Panc1 (cell line): ENCODE data around the gene GJA3. TPM values are rescaled to one million over a fixed set of nuclear protein-coding genes. Genes with fewer than 3 reads are reported as not detected.

ENCODE experiments used
- ATAC-seq: fragments of 200-7000 bp; cut with Tn5 transposase; 2 replicates; pipeline ENCODE4 v1.9.1; 2020; ENCODE audit warnings: mild to moderate bottlenecking, moderate library complexity
- BruUV-seq: library from RNA; stranded (reverse); fragments of 400-500 nt; replicated peaks from 2 replicates; lab custom pipeline; 2021; lab: Mats Ljungman, UMichigan
- CTCF ChIA-PET: fragments of 300-600 bp; sonication (Branson Sonifier 250); formaldehyde crosslinking; loops from one replicate; lab custom pipeline; 2022; ENCODE audit warnings: antibody characterized with exemption; lab: Charles Lee
- POLR2A ChIA-PET: fragments of 300-600 bp; sonication (Branson Sonifier 250); formaldehyde crosslinking; loops from one replicate; lab custom pipeline; 2022; ENCODE audit warnings: antibody characterized with exemption; lab: Charles Lee
- DNase-seq: peaks from one replicate; pipeline ENCODE4 v3.0.0-alpha.2; 2010; ENCODE audit warnings: low read depth, low spot score
- H3K27ac ChIP-seq: 2 replicates; pipeline ENCODE4 v1.5.1; 2011; ENCODE audit warnings: mild to moderate bottlenecking, low read length, inconsistent platforms
- H3K27me3 ChIP-seq: fragments of 200-500 bp; sonication (Bioruptor generic); 2 replicates; pipeline ENCODE4 v1.6.0; 2014; ENCODE audit warnings: low read length, inconsistent platforms; ENCODE audit not compliant: control insufficient read depth, insufficient read depth
- H3K36me3 ChIP-seq: fragments of 200-500 bp; sonication (Bioruptor generic); 2 replicates; pipeline ENCODE4 v1.5.1; 2014; ENCODE audit warnings: inconsistent platforms, mild to moderate bottlenecking, low read length, moderate library complexity; ENCODE audit not compliant: control insufficient read depth, insufficient read depth
- H3K4me1 ChIP-seq: 2 replicates; pipeline ENCODE4 v1.5.1; 2011; ENCODE audit warnings: inconsistent platforms, mild to moderate bottlenecking, low read length, moderate library complexity; ENCODE audit not compliant: control insufficient read depth, insufficient read depth
- H3K4me3 ChIP-seq, 2 experiments: 2 replicates each; pipeline ENCODE4 v1.5.1; 2011 to 2012; ENCODE audit warnings: low read depth in 2 of 2, low read length in 2 of 2, mild to moderate bottlenecking in 2 of 2, inconsistent platforms in 1 of 2, moderate library complexity in 1 of 2
- H3K9me3 ChIP-seq: fragments of 200-500 bp; sonication (Bioruptor generic); 2 replicates; pipeline ENCODE4 v1.5.1; 2014; ENCODE audit warnings: low read depth, mild to moderate bottlenecking, inconsistent platforms, low read length, moderate library complexity; ENCODE audit not compliant: control insufficient read depth, insufficient read depth
- CTCF ChIP-seq: fragments of 450-650 bp; IDR thresholded peaks from 2 replicates; pipeline ENCODE4 v1.5.1; 2017; ENCODE audit warnings: mild to moderate bottlenecking
- POLR2AphosphoS5 ChIP-seq: IDR thresholded peaks from 2 replicates; pipeline ENCODE4 v1.6.1; 2012; ENCODE audit warnings: mild to moderate bottlenecking, low read depth, low read length, moderate library complexity
- REST ChIP-seq, 2 experiments: IDR thresholded peaks; 2 replicates each; pipeline ENCODE4 v1.6.1; 2011 to 2012; ENCODE audit warnings: low read depth in 2 of 2, control low read depth in 1 of 2, low read length in 1 of 2, mild to moderate bottlenecking in 1 of 2, moderate library complexity in 1 of 2; ENCODE audit not compliant: insufficient read depth in 1 of 2
- SIN3A ChIP-seq: IDR thresholded peaks from 2 replicates; pipeline ENCODE4 v1.6.1; 2012; ENCODE audit warnings: low read depth, mild to moderate bottlenecking, low read length, moderate library complexity, borderline replicate concordance; ENCODE audit not compliant: insufficient read depth
- TCF7L2 ChIP-seq: IDR thresholded peaks from 2 replicates; pipeline ENCODE4 v1.6.1; 2011; ENCODE audit warnings: mild to moderate bottlenecking, low read depth, low read length, inconsistent platforms
- in situ Hi-C: cut with HindIII; loops from 2 replicates; pipeline ENCODE4 v1.10.0; 2016; ENCODE audit warnings: low sequenced_read_pairs, low pct_unique_long_range_greater_than_20kb
- intact Hi-C: fragments of 100-400 bp; cut with micrococcal nuclease; formaldehyde crosslinking; loops from one replicate; pipeline ENCODE4 v1.10.0; 2022; ENCODE audit not compliant: unreplicated experiment
- total RNA-seq: library from RNA; stranded (reverse); gene quantifications from one replicate; pipeline ENCODE4 v1.2.1, GENCODE V29; 2021; ENCODE audit not compliant: unreplicated experiment

GJA3 gene
- total RNA-seq, 1 experiment from 2014 or later, result 11.6 TPM

- Histone ChIP-seq H3K27ac (peak overlapping the region; percentile 39; the same call in 1 of the 2 replicates), H3K9me3 (no peaks in the 10 kb centered on the region), H3K4me1 (no peaks in the 10 kb centered on the region; the same call in 1 of the 2 replicates), H3K36me3 (no peaks in the 10 kb centered on the region; the same call in 1 of the 2 replicates), H3K27me3 (no peaks in the 10 kb centered on the region; the same call in 1 of the 2 replicates), H3K4me3 (peak overlapping the region; percentile 43 to 66)
- no peak for TF ChIP-seq TCF7L2
- peak; percentile 12; the same call in 1 of the 2 replicates for TF ChIP-seq CTCF
- in situ Hi-C loops, result no loop called here
- intact Hi-C loops, result no loop called here
- ATAC-seq (peak; percentile 54), DNase-seq (no peak)
- ChIA-PET CTCF (interaction anchor here (0.6 kb wide), 1 partner anchor 10 kb away, joined by 3 read pairs; no protein-coding TSS in a partner anchor), POLR2A (no interaction called here)
- BruUV-seq, result no TSS peak
Observed at GRCh38 chr13:20192158-20192835, 31.4 kb upstream of the GJA3 start.

- Histone ChIP-seq H3K27me3 (no peaks in the 10 kb centered on the region; the same call in 1 of the 2 replicates), H3K4me1 (no peaks in the 10 kb centered on the region; the same call in 1 of the 2 replicates), H3K4me3 (peak overlapping the region; percentile 43 to 66), H3K9me3 (no peaks in the 10 kb centered on the region), H3K27ac (peak overlapping the region; percentile 39), H3K36me3 (no peaks in the 10 kb centered on the region; the same call in 1 of the 2 replicates)
- in situ Hi-C loops, result no loop called here
- DNase-seq (no peak), ATAC-seq (peak; percentile 25; the same call in 1 of the 2 replicates)
- no peak for TF ChIP-seq CTCF
- intact Hi-C loops, result no loop called here
- ChIA-PET CTCF (interaction anchor here (0.6 kb wide), 1 partner anchor 9 kb away, joined by 3 read pairs; no protein-coding TSS in a partner anchor), POLR2A (no interaction called here)
- no TSS peak for BruUV-seq
Observed at GRCh38 chr13:20191311-20192157, 30.7 kb upstream of the GJA3 start.

- H3K27ac ChIP-seq, result no peak overlapping the region
- ChIA-PET POLR2A (no interaction called here), CTCF (no interaction called here)
- DNase-seq (no peak), ATAC-seq (no peak)
- H3K4me1 ChIP-seq, result no peaks in the 10 kb centered on the region; the same call in 1 of the 2 replicates
- peak overlapping the region in 1 of 2 experiments; percentile 66; a peak in 2 of 4 replicates for H3K4me3 ChIP-seq
- no TSS peak for BruUV-seq
- no peaks in the 10 kb centered on the region; the same call in 1 of the 2 replicates for H3K36me3 ChIP-seq
- intact Hi-C loops (no loop called here), in situ Hi-C loops (no loop called here)
- TF ChIP-seq TCF7L2 (no peak), CTCF (no peak), POLR2AphosphoS5 (no peak), SIN3A (no peak), REST (IDR thresholded peaks at IDR 0.05; ENCODE audit: insufficient read depth in 1 of 2, low read depth in 2 of 2, low read length in 1 of 2) (no peak)
- no peaks in the 10 kb centered on the region for H3K9me3 ChIP-seq
- H3K27me3 ChIP-seq, result no peaks in the 10 kb centered on the region; the same call in 1 of the 2 replicates
Observed at GRCh38 chr13:20190481-20191310, 29.8 kb upstream of the GJA3 start.
